Activated T-cell treated with anti-CD3 and anti-CD28 coated beads, Interleukin-2, amount 50 U/mL, for 48 hours (primary cell): ENCODE data around the gene ATXN2.
A peak's percentile ranks its signal among the peaks of the same experiment; 100 is the strongest.
"Not testable (repeated sequence)": the region's sequence is repeated elsewhere in the genome, so short reads cannot be mapped to it uniquely, and the experiment has no call there.

Source experiments
- DNase-seq, 2 experiments: peaks; one replicate each; pipeline ENCODE4 v3.0.0-alpha.2; 2020

The ATXN2 gene

GRCh38 chr12:111570084-111570961, 28.8 kb downstream of the ATXN2 start:
- no peak for DNase-seq

GRCh38 chr12:111569363-111570083, 29.6 kb downstream of the ATXN2 start:
- no peak for DNase-seq

- not testable (repeated sequence) for DNase-seq
Observed at GRCh38 chr12:111560844-111561243, 38.3 kb downstream of the ATXN2 start.

- DNase-seq: no peak
Observed at GRCh38 chr12:111558107-111558376, 41.1 kb downstream of the ATXN2 start.

GRCh38 chr12:111557271-111558106, 41.6 kb downstream of the ATXN2 start:
- DNase-seq: no peak

- DNase-seq: no peak
Observed at GRCh38 chr12:111556676-111557075, 42.4 kb downstream of the ATXN2 start.

- not testable (repeated sequence) for DNase-seq
Observed at GRCh38 chr12:111555313-111555712, 43.8 kb downstream of the ATXN2 start.

- peak; percentile 52 to 59 for DNase-seq
Observed at GRCh38 chr12:111546758-111547383, 52.2 kb downstream of the ATXN2 start.

- no peak for DNase-seq
Observed at GRCh38 chr12:111546171-111546570, 52.9 kb downstream of the ATXN2 start.

GRCh38 chr12:111544032-111544431, 55.1 kb downstream of the ATXN2 start:
- no peak for DNase-seq

- no peak for DNase-seq
Observed at GRCh38 chr12:111532751-111533150, 66.4 kb downstream of the ATXN2 start.

- peak; percentile 64 to 75 for DNase-seq
Observed at GRCh38 chr12:111529424-111530368, 69.4 kb downstream of the ATXN2 start.

GRCh38 chr12:111523587-111524167, 75.4 kb downstream of the ATXN2 start:
- DNase-seq: no peak

GRCh38 chr12:111521801-111522200, 77.3 kb downstream of the ATXN2 start:
- no peak for DNase-seq

GRCh38 chr12:111519937-111520336, 79.2 kb downstream of the ATXN2 start:
- DNase-seq: no peak

GRCh38 chr12:111519083-111519482, 80.0 kb downstream of the ATXN2 start:
- DNase-seq: no peak

- not testable (repeated sequence) for DNase-seq
Observed at GRCh38 chr12:111507719-111508118, 91.4 kb downstream of the ATXN2 start.

- not testable (repeated sequence) for DNase-seq
Observed at GRCh38 chr12:111507258-111507657, 91.9 kb downstream of the ATXN2 start.

- no peak for DNase-seq
Observed at GRCh38 chr12:111506260-111506659, 92.9 kb downstream of the ATXN2 start.

GRCh38 chr12:111505601-111506036, 93.5 kb downstream of the ATXN2 start:
- no peak for DNase-seq

GRCh38 chr12:111503116-111503515, 96.0 kb downstream of the ATXN2 start:
- DNase-seq: no peak
